ENCODE measurements around the gene GOLM1. TPM values are rescaled to one million over a fixed set of nuclear protein-coding genes. Genes with fewer than 3 reads are reported as not detected.

The GOLM1 gene
- total and polyA plus RNA-seq, 2 donors (not counting 3 experiments of a cell fraction or from before 2014, with no cell fraction given): 49.8 to 108 TPM

- no peak overlapping the region for H3K9ac ChIP-seq (replicated peaks; ENCODE audit: extremely low read depth, insufficient read depth, low read length)
- DNase-seq (ENCODE audit: low read depth, low spot score) (no peak), FAIRE-seq (no peak)
- TF ChIP-seq FOS (IDR thresholded peaks at IDR 0.05; ENCODE audit: borderline replicate concordance, insufficient read depth, low read length) (no peak), JUN (IDR thresholded peaks at IDR 0.05; ENCODE audit: borderline replicate concordance, insufficient read depth, insufficient read length, low read depth) (no peak)
- TF ChIP-seq, protein P1, sequence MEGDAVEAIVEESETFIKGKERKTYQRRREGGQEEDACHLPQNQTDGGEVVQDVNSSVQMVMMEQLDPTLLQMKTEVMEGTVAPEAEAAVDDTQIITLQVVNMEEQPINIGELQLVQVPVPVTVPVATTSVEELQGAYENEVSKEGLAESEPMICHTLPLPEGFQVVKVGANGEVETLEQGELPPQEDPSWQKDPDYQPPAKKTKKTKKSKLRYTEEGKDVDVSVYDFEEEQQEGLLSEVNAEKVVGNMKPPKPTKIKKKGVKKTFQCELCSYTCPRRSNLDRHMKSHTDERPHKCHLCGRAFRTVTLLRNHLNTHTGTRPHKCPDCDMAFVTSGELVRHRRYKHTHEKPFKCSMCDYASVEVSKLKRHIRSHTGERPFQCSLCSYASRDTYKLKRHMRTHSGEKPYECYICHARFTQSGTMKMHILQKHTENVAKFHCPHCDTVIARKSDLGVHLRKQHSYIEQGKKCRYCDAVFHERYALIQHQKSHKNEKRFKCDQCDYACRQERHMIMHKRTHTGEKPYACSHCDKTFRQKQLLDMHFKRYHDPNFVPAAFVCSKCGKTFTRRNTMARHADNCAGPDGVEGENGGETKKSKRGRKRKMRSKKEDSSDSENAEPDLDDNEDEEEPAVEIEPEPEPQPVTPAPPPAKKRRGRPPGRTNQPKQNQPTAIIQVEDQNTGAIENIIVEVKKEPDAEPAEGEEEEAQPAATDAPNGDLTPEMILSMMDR (IDR thresholded peaks at IDR 0.05; ENCODE audit: extremely low read depth in 1 of 2, insufficient read depth in 1 of 2, low read depth in 1 of 2, low read length in 2 of 2): no peak
- H3K27ac ChIP-seq (ENCODE audit: insufficient read depth, low read depth, low read length): no peak overlapping the region
- ChIA-PET POLR2A (no interaction called here), CTCF (interaction anchor here (0.8 kb wide), 1 partner anchor 11 kb away, joined by 4 read pairs; no protein-coding TSS in a partner anchor)
- peaks cover 6 to 10% of the 10 kb centered on the region in 2 experiments for H3K36me3 ChIP-seq (ENCODE audit: control insufficient read depth in 2 of 2, extremely low read depth in 1 of 2, insufficient read depth in 2 of 2, low read length in 2 of 2)
- H3K9me3 ChIP-seq (replicated peaks; ENCODE audit: control insufficient read depth, insufficient read depth, low read length): no peaks in the 10 kb centered on the region
- no peaks in the 10 kb centered on the region for H3K9me1 ChIP-seq (replicated peaks; ENCODE audit: control insufficient read depth, extremely low read depth, insufficient read depth, low read length)
- H4K20me1 ChIP-seq (replicated peaks; ENCODE audit: control insufficient read depth, extremely low read depth, insufficient read depth, low read length): no peaks in the 10 kb centered on the region
- no peaks in the 10 kb centered on the region for H3K79me2 ChIP-seq (ENCODE audit: control insufficient read depth, insufficient read depth, low read length)
- no peaks in the 10 kb centered on the region for H3K27me3 ChIP-seq (ENCODE audit: control insufficient read depth in 2 of 2, insufficient read depth in 2 of 2, low read length in 2 of 2)
- no peaks in the 10 kb centered on the region for H3K4me1 ChIP-seq (ENCODE audit: control insufficient read depth, extremely low read depth, insufficient read depth, low read length)
- intact Hi-C loops (cut with micrococcal nuclease) (no loop called here), dilution Hi-C loops (cut with MboI; ENCODE audit: extremely low pct_ligation_motif_present, low sequenced_read_pairs) (no loop called here)
- no TSS peak for BruUV-seq (replicated peaks)
- no peak overlapping the region for H3K4me2 ChIP-seq (ENCODE audit: insufficient read depth, low read length)
- H3K4me3 ChIP-seq (replicated peaks in 1 of 3; ENCODE audit: insufficient read depth in 1 of 3, low read depth in 1 of 3, low read length in 3 of 3): no peak overlapping the region
- H2AFZ ChIP-seq (ENCODE audit: low read depth, low read length): no peak overlapping the region
These were observed 114.9 kb downstream of the GOLM1 start for GRCh38 chr9:85984457-85984856.

- intact Hi-C loops (cut with micrococcal nuclease): no loop called here
- no peak overlapping the region for H3K9ac ChIP-seq (replicated peaks; ENCODE audit: extremely low read depth, insufficient read depth, low read length)
- no peak overlapping the region for H3K27ac ChIP-seq (ENCODE audit: insufficient read depth, low read depth, low read length)
- H4K20me1 ChIP-seq (replicated peaks; ENCODE audit: control insufficient read depth, extremely low read depth, insufficient read depth, low read length): no peaks in the 10 kb centered on the region
- no peaks in the 10 kb centered on the region for H3K79me2 ChIP-seq (ENCODE audit: control insufficient read depth, insufficient read depth, low read length)
- TF ChIP-seq, protein P1 (IDR thresholded peaks at IDR 0.05; ENCODE audit: extremely low read depth in 1 of 2, insufficient read depth in 1 of 2, low read depth in 1 of 2, low read length in 2 of 2): no peak
- TF ChIP-seq POLR2A (IDR thresholded peaks at IDR 0.05; ENCODE audit: low read depth, low read length) (no peak), FOS (IDR thresholded peaks at IDR 0.05; ENCODE audit: borderline replicate concordance, insufficient read depth, low read length) (no peak), JUN (IDR thresholded peaks at IDR 0.05; ENCODE audit: borderline replicate concordance, insufficient read depth, insufficient read length, low read depth) (no peak), EZH2 (IDR thresholded peaks at IDR 0.05; ENCODE audit: borderline replicate concordance, low read depth, low read length, severe bottlenecking) (no peak), MYC (IDR thresholded peaks at IDR 0.05; ENCODE audit: low read depth, low read length) (no peak), MAX (IDR thresholded peaks at IDR 0.05; ENCODE audit: insufficient read depth, insufficient read length) (no peak), POLR2AphosphoS5 (IDR thresholded peaks at IDR 0.05; ENCODE audit: insufficient read depth, low read depth, low read length) (no peak), GATA2 (IDR thresholded peaks at IDR 0.05; ENCODE audit: insufficient read depth, insufficient read length, low read depth, low read length) (no peak)
- POLR2A ChIA-PET: interaction anchor here (0.6 kb wide), 1 partner anchor 158 kb away, joined by 3 read pairs; no protein-coding TSS in a partner anchor
- BruUV-seq (replicated peaks): no TSS peak
- H3K9me3 ChIP-seq (replicated peaks; ENCODE audit: control insufficient read depth, insufficient read depth, low read length): no peaks in the 10 kb centered on the region
- no peaks in the 10 kb centered on the region for H3K4me1 ChIP-seq (ENCODE audit: control insufficient read depth, extremely low read depth, insufficient read depth, low read length)
- no peak overlapping the region for H2AFZ ChIP-seq (ENCODE audit: low read depth, low read length)
- dilution Hi-C loops (cut with MboI; ENCODE audit: extremely low pct_ligation_motif_present, low sequenced_read_pairs): no loop called here
- DNase-seq (ENCODE audit: low read depth, low spot score): no peak
- peaks cover 8 to 11% of the 10 kb centered on the region in 2 experiments for H3K36me3 ChIP-seq (ENCODE audit: control insufficient read depth in 2 of 2, extremely low read depth in 1 of 2, insufficient read depth in 2 of 2, low read length in 2 of 2)
- no peaks in the 10 kb centered on the region for H3K27me3 ChIP-seq (ENCODE audit: control insufficient read depth in 2 of 2, insufficient read depth in 2 of 2, low read length in 2 of 2)
- H3K9me1 ChIP-seq (replicated peaks; ENCODE audit: control insufficient read depth, extremely low read depth, insufficient read depth, low read length): no peaks in the 10 kb centered on the region
- no peak overlapping the region for H3K4me2 ChIP-seq (ENCODE audit: insufficient read depth, low read length)
- CTCF ChIA-PET: interaction anchor here (1.1 kb wide), 1 partner anchor 14 kb away, joined by 3 read pairs; no protein-coding TSS in a partner anchor
- FAIRE-seq: no peak
- H3K4me3 ChIP-seq (replicated peaks in 1 of 3; ENCODE audit: insufficient read depth in 1 of 3, low read depth in 1 of 3, low read length in 3 of 3): no peak overlapping the region
These were observed 118.0 kb downstream of the GOLM1 start for GRCh38 chr9:85981369-85981768.
